SU-DHL-6 (cell line): ENCODE measurements around the gene ACAN.

Experiments
- H2AFZ ChIP-seq: fragments of 200-600 bp; sonication (generic); 2 replicates; pipeline ENCODE4 v1.6.1; 2014; ENCODE audit warnings: low read depth, mild to moderate bottlenecking, moderate library complexity, mixed read lengths, antibody characterized with exemption, low read length; ENCODE audit not compliant: severe bottlenecking
- H3F3A ChIP-seq: fragments of 200-600 bp; shearing (Covaris generic); 2 replicates; pipeline ENCODE4 v1.6.0; 2016; ENCODE audit warnings: antibody characterized with exemption, mild to moderate bottlenecking; ENCODE audit not compliant: insufficient read depth
- H3K27ac ChIP-seq: fragments of 200-600 bp; sonication (generic); 2 replicates; pipeline ENCODE4 v1.5.1; 2016; ENCODE audit warnings: low read depth, mild to moderate bottlenecking, low read length, moderate library complexity, mixed read lengths
- H3K27me3 ChIP-seq: fragments of 200-600 bp; sonication (generic), shearing (Covaris generic); 2 replicates; pipeline ENCODE4 v1.6.0; 2014; ENCODE audit warnings: mild to moderate bottlenecking, low read length
- H3K36me3 ChIP-seq: fragments of 200-600 bp; sonication (generic); 2 replicates; pipeline ENCODE4 v1.6.1; 2014; ENCODE audit warnings: mild to moderate bottlenecking, low read length, mixed read lengths
- H3K4me2 ChIP-seq: fragments of 300-600, 200-600 bp; shearing (Covaris generic), sonication (generic); 2 replicates; pipeline ENCODE4 v1.6.0; 2014; ENCODE audit warnings: low read length, low read depth, mild to moderate bottlenecking; ENCODE audit not compliant: poor library complexity, severe bottlenecking
- H3K4me3 ChIP-seq: fragments of 200-600 bp; sonication (generic); 2 replicates; pipeline ENCODE4 v1.5.1; 2014; ENCODE audit warnings: antibody characterized with exemption, low read length, mild to moderate bottlenecking, mixed read lengths; ENCODE audit not compliant: insufficient read depth, poor library complexity, severe bottlenecking
- H3K79me2 ChIP-seq: fragments of 200-600 bp; sonication (generic); 2 replicates; pipeline ENCODE4 v1.6.1; 2014; ENCODE audit warnings: mild to moderate bottlenecking, low read length, moderate library complexity; ENCODE audit not compliant: insufficient read depth
- H3K9ac ChIP-seq: fragments of 200-600 bp; sonication (generic); 2 replicates; pipeline ENCODE4 v1.7.0; 2014; ENCODE audit warnings: mild to moderate bottlenecking, low read length
- H3K9me2 ChIP-seq: fragments of 200-600 bp; sonication (generic); replicated peaks from 2 replicates; pipeline ENCODE4 v1.6.1; 2014; ENCODE audit warnings: low read length; ENCODE audit not compliant: insufficient read depth
- H3K9me3 ChIP-seq: fragments of 200-600 bp; sonication (generic); 2 replicates; pipeline ENCODE4 v1.6.1; 2014; ENCODE audit warnings: low read length, mixed read lengths; ENCODE audit not compliant: insufficient read depth
- H4K20me1 ChIP-seq: fragments of 200-600 bp; sonication (generic); 2 replicates; pipeline ENCODE4 v1.6.1; 2014; ENCODE audit warnings: low read depth, mild to moderate bottlenecking, antibody characterized with exemption, low read length, moderate library complexity, mixed read lengths
- CTCF ChIP-seq: fragments of 200-600 bp; sonication (generic); IDR thresholded peaks from one replicate; pipeline ENCODE4 v1.5.1; 2017; ENCODE audit warnings: antibody characterized with exemption, mild to moderate bottlenecking, low read length, moderate library complexity; ENCODE audit not compliant: insufficient read depth, poor library complexity, severe bottlenecking
- EZH2phosphoT487 ChIP-seq: fragments of 200-600 bp; sonication (generic), shearing (Covaris generic); conservative IDR thresholded peaks from 2 replicates; pipeline ENCODE4 v1.6.1; 2018; ENCODE audit warnings: mild to moderate bottlenecking, antibody characterized with exemption, low read length, moderate library complexity, mixed read lengths

The ACAN gene

GRCh38 chr15:88880944-88881740 lies 77.9 kb downstream of the ACAN start:
- no peaks in the 10 kb centered on the region for H3K9me2 ChIP-seq
- H3K36me3 ChIP-seq, result no peaks in the 10 kb centered on the region
- H3K27ac ChIP-seq, result no peak overlapping the region
- no peaks in the 10 kb centered on the region for H4K20me1 ChIP-seq
- H3K4me3 ChIP-seq, result no peak overlapping the region
- H3K4me2 ChIP-seq, result no peak overlapping the region
- H2AFZ ChIP-seq, result no peak overlapping the region
- H3K79me2 ChIP-seq, result no peaks in the 10 kb centered on the region
- no peaks in the 10 kb centered on the region for H3K27me3 ChIP-seq
- no peak for TF ChIP-seq CTCF
- no peaks in the 10 kb centered on the region for H3K9me3 ChIP-seq
- H3F3A ChIP-seq, result no peaks in the 10 kb centered on the region
- H3K9ac ChIP-seq, result no peak overlapping the region

- TF ChIP-seq CTCF, result no peak
- no peak for TF ChIP-seq EZH2phosphoT487
- no peak overlapping the region for H3K27ac ChIP-seq
- H2AFZ ChIP-seq, result no peak overlapping the region
- no peaks in the 10 kb centered on the region for H3K9me3 ChIP-seq
- H3K9ac ChIP-seq, result no peak overlapping the region
- no peaks in the 10 kb centered on the region for H4K20me1 ChIP-seq
- H3K9me2 ChIP-seq, result no peaks in the 10 kb centered on the region
- no peaks in the 10 kb centered on the region for H3F3A ChIP-seq
- H3K36me3 ChIP-seq, result no peaks in the 10 kb centered on the region
- no peak overlapping the region for H3K4me3 ChIP-seq
- no peaks in the 10 kb centered on the region for H3K79me2 ChIP-seq
- H3K27me3 ChIP-seq, result no peaks in the 10 kb centered on the region
- H3K4me2 ChIP-seq, result no peak overlapping the region
Measured at GRCh38 chr15:88881775-88882174, 78.5 kb downstream of the ACAN start.

- H4K20me1 ChIP-seq, result no peaks in the 10 kb centered on the region
- H3K9me3 ChIP-seq, result no peaks in the 10 kb centered on the region
- no peaks in the 10 kb centered on the region for H3K27me3 ChIP-seq
- H3K79me2 ChIP-seq, result no peaks in the 10 kb centered on the region
- H3K4me2 ChIP-seq, result no peak overlapping the region
- H3K9ac ChIP-seq, result no peak overlapping the region
- no peak overlapping the region for H3K4me3 ChIP-seq
- H2AFZ ChIP-seq, result no peak overlapping the region
- H3F3A ChIP-seq, result no peaks in the 10 kb centered on the region
- TF ChIP-seq EZH2phosphoT487, result no peak
- no peak for TF ChIP-seq CTCF
- H3K27ac ChIP-seq, result no peak overlapping the region
- no peaks in the 10 kb centered on the region for H3K9me2 ChIP-seq
- H3K36me3 ChIP-seq, result no peaks in the 10 kb centered on the region
Measured at GRCh38 chr15:88882785-88883184, 79.5 kb downstream of the ACAN start.
